ENCODE data around the gene TRIM38. TPM values are rescaled to one million over a fixed set of nuclear protein-coding genes. Genes with fewer than 3 reads are reported as not detected.
A peak's percentile ranks its signal among the peaks of the same experiment; 100 is the strongest.

TRIM38 gene
- total and polyA plus RNA-seq, 2 of the 13 experiments (the other 11 are each of a cell fraction or from before 2014, with no cell fraction given): 2.5 to 3.1 TPM

DNA sequence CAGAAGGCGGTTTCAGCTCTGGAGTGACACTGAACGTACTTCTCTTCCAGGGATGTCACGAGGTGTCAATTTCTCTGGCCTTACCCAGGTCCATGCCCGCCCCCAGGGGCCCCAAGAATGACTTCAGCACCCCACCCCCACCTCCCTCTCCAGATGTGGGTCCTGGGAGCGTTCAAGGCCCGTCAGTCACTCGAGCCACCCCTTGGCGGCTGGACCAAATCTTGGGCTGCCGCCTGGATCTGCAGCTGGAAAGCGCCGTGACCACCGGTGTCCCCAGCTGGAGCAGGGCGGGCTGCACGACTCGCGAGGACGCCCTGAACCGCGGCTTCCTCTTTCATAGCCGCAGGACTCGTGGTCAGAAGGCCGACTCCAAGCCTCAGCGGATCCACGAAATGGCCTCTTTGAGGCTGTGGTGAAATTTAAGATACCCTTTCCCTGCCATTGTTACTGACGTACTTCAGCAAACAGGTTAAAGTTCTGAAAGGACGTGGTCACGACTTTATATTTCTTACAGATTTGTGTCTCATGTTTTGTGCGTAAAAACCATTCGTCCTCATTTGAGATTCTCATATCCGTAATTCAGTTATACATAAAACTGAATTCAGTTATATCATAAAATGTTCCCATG lies 29.3 kb downstream of the TRIM38 start (continued):
- TF ChIP-seq, protein P1, sequence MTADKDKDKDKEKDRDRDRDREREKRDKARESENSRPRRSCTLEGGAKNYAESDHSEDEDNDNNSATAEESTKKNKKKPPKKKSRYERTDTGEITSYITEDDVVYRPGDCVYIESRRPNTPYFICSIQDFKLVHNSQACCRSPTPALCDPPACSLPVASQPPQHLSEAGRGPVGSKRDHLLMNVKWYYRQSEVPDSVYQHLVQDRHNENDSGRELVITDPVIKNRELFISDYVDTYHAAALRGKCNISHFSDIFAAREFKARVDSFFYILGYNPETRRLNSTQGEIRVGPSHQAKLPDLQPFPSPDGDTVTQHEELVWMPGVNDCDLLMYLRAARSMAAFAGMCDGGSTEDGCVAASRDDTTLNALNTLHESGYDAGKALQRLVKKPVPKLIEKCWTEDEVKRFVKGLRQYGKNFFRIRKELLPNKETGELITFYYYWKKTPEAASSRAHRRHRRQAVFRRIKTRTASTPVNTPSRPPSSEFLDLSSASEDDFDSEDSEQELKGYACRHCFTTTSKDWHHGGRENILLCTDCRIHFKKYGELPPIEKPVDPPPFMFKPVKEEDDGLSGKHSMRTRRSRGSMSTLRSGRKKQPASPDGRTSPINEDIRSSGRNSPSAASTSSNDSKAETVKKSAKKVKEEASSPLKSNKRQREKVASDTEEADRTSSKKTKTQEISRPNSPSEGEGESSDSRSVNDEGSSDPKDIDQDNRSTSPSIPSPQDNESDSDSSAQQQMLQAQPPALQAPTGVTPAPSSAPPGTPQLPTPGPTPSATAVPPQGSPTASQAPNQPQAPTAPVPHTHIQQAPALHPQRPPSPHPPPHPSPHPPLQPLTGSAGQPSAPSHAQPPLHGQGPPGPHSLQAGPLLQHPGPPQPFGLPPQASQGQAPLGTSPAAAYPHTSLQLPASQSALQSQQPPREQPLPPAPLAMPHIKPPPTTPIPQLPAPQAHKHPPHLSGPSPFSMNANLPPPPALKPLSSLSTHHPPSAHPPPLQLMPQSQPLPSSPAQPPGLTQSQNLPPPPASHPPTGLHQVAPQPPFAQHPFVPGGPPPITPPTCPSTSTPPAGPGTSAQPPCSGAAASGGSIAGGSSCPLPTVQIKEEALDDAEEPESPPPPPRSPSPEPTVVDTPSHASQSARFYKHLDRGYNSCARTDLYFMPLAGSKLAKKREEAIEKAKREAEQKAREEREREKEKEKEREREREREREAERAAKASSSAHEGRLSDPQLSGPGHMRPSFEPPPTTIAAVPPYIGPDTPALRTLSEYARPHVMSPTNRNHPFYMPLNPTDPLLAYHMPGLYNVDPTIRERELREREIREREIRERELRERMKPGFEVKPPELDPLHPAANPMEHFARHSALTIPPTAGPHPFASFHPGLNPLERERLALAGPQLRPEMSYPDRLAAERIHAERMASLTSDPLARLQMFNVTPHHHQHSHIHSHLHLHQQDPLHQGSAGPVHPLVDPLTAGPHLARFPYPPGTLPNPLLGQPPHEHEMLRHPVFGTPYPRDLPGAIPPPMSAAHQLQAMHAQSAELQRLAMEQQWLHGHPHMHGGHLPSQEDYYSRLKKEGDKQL (CRISPR knock-in tag; IDR thresholded peaks at IDR 0.05; ENCODE audit: low read depth): no peak
- TF ChIP-seq NONO (IDR thresholded peaks at IDR 0.05) (no peak), NONO (CRISPR knock-in tag; conservative IDR thresholded peaks at IDR 0.05) (no peak), ZNF382 (CRISPR knock-in tag; IDR thresholded peaks at IDR 0.05; ENCODE audit: borderline replicate concordance) (no peak), ZNF256 (CRISPR knock-in tag; conservative IDR thresholded peaks at IDR 0.05) (no peak), CCAR2 (optimal IDR thresholded peaks at IDR 0.05; ENCODE audit: low read depth, low read length) (no peak), TARDBP (CRISPR knock-in tag; IDR thresholded peaks at IDR 0.05) (no peak; the same call in 1 of the 2 replicates)
- TF ChIP-seq, protein P2, sequence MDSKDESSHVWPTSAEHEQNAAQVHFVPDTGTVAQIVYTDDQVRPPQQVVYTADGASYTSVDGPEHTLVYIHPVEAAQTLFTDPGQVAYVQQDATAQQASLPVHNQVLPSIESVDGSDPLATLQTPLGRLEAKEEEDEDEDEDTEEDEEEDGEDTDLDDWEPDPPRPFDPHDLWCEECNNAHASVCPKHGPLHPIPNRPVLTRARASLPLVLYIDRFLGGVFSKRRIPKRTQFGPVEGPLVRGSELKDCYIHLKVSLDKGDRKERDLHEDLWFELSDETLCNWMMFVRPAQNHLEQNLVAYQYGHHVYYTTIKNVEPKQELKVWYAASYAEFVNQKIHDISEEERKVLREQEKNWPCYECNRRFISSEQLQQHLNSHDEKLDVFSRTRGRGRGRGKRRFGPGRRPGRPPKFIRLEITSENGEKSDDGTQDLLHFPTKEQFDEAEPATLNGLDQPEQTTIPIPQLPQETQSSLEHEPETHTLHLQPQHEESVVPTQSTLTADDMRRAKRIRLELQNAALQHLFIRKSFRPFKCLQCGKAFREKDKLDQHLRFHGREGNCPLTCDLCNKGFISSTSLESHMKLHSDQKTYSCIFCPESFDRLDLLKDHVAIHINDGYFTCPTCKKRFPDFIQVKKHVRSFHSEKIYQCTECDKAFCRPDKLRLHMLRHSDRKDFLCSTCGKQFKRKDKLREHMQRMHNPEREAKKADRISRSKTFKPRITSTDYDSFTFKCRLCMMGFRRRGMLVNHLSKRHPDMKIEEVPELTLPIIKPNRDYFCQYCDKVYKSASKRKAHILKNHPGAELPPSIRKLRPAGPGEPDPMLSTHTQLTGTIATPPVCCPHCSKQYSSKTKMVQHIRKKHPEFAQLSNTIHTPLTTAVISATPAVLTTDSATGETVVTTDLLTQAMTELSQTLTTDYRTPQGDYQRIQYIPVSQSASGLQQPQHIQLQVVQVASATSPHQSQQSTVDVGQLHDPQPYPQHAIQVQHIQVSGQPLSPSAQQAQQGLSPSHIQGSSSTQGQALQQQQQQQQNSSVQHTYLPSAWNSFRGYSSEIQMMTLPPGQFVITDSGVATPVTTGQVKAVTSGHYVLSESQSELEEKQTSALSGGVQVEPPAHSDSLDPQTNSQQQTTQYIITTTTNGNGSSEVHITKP (CRISPR knock-in tag; IDR thresholded peaks at IDR 0.05; ENCODE audit: low read depth): 0 out of 2 replicates have a peak, but pooled peaks have one; percentile 19
- TF ChIP-seq, protein P3, sequence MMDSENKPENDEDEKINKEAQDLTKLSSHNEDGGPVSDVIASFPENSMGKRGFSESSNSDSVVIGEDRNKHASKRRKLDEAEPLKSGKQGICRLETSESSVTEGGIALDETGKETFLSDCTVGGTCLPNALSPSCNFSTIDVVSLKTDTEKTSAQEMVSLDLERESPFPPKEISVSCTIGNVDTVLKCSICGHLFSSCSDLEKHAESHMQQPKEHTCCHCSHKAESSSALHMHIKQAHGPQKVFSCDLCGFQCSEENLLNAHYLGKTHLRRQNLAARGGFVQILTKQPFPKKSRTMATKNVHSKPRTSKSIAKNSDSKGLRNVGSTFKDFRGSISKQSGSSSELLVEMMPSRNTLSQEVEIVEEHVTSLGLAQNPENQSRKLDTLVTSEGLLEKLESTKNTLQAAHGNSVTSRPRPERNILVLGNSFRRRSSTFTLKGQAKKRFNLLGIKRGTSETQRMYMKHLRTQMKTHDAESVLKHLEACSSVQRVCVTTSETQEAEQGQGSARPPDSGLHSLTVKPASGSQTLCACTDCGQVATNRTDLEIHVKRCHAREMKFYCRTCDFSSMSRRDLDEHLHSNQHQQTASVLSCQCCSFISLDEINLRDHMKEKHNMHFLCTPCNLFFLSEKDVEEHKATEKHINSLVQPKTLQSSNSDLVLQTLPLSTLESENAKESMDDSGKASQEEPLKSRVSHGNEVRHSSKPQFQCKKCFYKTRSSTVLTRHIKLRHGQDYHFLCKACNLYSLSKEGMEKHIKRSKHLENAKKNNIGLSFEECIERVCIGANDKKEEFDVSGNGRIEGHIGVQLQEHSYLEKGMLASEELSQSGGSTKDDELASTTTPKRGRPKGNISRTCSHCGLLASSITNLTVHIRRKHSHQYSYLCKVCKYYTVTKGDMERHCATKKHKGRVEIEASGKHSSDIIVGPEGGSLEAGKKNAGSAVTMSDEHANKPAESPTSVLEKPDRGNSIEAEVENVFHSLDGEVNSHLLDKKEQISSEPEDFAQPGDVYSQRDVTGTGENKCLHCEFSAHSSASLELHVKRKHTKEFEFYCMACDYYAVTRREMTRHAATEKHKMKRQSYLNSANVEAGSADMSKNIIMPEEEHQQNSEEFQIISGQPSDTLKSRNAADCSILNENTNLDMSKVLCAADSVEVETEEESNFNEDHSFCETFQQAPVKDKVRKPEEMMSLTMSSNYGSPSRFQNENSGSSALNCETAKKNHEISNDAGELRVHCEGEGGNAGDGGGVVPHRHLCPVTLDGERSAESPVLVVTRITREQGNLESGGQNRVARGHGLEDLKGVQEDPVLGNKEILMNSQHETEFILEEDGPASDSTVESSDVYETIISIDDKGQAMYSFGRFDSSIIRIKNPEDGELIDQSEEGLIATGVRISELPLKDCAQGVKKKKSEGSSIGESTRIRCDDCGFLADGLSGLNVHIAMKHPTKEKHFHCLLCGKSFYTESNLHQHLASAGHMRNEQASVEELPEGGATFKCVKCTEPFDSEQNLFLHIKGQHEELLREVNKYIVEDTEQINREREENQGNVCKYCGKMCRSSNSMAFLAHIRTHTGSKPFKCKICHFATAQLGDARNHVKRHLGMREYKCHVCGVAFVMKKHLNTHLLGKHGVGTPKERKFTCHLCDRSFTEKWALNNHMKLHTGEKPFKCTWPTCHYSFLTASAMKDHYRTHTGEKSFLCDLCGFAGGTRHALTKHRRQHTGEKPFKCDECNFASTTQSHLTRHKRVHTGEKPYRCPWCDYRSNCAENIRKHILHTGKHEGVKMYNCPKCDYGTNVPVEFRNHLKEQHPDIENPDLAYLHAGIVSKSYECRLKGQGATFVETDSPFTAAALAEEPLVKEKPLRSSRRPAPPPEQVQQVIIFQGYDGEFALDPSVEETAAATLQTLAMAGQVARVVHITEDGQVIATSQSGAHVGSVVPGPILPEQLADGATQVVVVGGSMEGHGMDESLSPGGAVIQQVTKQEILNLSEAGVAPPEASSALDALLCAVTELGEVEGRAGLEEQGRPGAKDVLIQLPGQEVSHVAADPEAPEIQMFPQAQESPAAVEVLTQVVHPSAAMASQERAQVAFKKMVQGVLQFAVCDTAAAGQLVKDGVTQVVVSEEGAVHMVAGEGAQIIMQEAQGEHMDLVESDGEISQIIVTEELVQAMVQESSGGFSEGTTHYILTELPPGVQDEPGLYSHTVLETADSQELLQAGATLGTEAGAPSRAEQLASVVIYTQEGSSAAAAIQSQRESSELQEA (CRISPR knock-in tag; IDR thresholded peaks at IDR 0.05; ENCODE audit: not compliant biosample characterization): no peak
